Stimulated activated CD8-positive, alpha-beta memory T cell treated with anti-CD3 and anti-CD28 coated beads, Interleukin-12 subunit alpha, Interleukin-12 subunit beta, amount 100 ng/mL, for 4 hours (primary cell): Measurements from ENCODE around the gene PER1.
A peak's percentile ranks its signal among the peaks of the same experiment; 100 is the strongest.

Experiments used
- DNase-seq: peaks from one replicate; pipeline ENCODE4 v3.0.0-alpha.2; 2020; ENCODE audit warnings: low read depth

Gene PER1

DNA sequence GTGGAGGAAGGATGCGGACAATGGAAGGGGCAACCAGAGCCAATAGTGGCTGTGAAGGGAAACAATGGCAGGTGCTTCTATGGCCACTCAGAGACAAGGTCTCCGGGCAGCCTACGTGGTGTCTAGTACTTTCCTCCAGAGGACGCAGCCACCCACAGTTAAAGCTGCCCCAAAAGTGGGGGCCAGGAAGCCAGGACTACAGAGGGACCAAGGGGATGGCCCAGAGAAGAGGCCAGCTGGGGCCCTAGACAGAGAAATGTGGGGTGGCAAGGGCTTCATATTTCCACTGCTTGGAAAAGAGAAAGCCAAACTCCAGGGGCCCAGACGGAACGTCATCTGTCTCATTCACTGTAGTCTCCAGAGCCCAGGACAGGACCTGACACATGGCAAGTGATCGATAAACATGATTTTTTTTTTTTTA is 837 bp upstream of the PER1 start:
- DNase-seq, result no peak

DNA sequence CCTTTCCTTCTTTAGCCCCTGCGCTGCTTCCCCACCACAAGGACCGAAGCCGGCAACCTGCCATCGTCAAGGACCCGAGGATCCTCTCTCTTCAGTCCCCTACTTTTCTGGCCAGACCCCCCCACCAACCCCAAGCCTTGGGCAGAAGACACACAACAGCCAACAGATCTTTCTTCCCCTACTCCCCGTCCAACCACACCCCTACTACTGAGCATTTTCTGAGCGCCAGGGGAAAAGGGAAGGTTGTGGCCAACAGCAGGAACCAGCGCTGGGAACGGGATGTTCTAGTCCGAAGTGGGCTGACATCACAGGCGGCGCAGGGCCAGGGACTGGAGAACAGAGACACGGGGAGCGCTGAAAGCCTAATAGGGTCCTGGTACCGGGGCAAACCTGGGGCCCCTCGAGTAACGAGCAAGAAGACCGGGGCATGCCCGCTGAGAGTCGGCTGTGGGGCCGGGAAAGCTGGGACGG is 528 bp downstream of the PER1 start:
- DNase-seq, result no peak

DNA sequence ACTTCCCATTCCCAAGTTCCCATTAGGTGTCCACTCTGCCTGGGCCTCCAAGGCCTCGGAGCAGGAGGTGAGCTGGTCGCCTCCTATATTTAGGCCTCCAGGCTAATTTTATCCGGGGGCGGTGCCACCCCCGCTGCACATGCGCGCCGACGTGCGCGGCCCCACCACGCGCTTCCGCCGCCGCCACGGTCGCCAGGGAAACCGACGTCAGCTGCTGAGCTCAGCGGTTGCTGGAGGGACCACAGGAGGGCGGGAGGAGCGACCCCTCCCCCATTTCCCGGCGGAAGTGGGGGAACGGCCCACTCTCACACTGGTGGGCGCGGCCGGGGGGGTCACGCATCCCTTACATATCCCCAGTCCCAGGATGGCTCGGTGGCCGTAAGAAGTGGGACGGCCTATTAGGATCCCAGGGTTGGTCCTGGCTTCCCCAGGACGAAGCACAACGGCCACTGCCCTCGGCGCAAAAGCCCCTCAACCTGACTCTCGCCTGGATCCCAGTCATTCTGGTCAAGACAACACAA is 1.0 kb downstream of the PER1 start:
- peak; percentile 88 for DNase-seq

DNA sequence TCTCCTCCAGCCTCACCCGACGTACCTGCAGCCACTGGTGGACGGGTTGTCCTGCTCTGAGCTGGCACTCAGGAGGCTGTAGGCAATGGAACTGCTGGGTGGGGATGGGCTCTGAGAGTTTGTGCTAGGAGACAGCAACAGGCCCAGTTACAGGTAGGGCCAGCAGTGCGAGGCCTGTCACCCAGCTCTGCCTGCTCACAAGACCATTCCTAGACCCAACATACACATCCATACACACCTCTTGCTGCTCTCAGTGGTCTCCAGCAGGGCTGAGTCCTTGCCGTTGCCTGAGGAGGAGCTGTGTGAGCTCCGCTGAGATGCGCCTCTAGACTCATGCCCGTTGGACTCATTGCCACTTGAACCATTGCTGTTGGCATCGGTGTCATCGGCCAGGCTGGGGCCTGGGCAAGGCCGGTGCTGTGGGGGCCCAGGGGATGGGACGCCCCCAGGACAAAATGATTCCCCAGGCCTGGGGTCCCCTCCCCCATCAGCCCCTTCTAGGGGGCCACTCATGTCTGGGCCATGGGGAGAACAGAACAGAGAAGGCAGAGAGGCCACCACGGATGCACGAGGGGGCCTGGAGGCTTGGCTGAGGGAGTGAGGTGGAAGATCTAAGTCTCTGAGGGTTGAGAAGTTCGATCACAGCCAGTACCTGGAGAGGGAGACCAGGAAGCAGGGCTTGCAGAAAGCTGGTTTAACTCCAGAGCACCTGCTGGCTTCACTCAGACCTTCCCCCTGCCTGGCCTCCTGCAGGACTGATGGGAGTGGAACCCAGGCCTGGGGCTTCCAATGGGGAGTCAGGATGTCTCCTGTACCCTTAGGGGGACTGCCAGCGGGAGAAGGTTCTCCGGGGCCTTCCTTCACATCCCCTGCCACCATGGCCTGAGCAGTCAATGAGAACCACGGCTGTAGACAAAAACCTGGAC is 1.7 kb downstream of the PER1 start:
- no peak for DNase-seq

DNA sequence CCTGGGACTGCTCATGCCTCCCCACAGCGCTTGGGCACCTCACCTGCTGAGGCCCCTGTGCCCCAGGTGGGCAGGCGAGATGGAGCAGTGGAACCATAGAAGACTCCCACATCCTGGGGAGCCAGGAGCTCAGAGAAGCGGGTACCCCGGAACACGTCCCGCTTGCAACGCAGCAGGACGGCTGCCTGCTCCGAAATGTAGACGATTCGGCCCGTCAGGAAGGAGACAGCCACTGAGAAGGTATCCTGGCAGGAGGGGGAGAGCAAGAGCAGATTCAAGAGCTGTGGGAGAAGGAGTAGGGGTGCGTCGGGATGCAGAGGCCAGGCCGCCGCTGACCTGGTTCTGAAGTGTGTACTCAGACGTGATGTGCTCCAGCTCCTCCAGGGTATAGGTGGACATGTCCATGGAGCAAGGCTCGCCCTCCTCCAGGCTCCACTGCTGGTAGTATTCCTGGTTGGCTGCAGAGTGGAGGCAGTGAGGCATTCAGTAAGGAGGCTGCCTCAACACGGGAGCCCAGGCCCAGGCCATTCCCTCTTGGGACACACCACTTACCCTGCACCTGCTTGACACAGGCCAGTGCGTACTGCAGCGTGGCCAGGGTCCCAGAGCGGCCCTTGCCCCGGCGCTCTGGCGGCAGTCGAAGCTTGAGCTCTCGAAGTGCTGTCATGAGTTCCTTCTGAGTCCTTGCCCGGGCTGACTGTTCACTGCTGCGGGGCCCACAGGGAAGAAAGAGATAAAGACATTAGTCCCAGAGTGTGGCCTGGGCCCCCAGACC is 2.6 kb downstream of the PER1 start:
- DNase-seq, result no peak

DNA sequence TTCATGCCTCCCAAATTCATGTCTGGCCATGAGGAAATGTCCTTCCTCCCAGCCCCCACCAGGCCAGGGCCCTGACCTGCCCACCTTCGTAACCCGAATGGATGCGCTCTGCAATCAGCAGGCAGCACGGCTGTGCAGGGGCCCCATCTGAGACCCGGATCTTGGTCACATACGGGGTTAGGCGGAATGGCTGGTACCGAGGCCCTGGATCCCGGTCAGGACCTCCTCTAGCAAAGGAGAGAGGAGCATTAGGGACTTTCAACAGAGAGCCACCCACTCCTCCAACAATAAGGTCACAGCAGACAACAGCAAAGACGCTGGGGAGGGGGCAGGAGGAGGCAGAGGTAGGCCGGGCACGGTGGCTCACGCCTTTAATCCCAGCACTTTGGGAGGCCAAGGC is 3.6 kb downstream of the PER1 start:
- no peak for DNase-seq

DNA sequence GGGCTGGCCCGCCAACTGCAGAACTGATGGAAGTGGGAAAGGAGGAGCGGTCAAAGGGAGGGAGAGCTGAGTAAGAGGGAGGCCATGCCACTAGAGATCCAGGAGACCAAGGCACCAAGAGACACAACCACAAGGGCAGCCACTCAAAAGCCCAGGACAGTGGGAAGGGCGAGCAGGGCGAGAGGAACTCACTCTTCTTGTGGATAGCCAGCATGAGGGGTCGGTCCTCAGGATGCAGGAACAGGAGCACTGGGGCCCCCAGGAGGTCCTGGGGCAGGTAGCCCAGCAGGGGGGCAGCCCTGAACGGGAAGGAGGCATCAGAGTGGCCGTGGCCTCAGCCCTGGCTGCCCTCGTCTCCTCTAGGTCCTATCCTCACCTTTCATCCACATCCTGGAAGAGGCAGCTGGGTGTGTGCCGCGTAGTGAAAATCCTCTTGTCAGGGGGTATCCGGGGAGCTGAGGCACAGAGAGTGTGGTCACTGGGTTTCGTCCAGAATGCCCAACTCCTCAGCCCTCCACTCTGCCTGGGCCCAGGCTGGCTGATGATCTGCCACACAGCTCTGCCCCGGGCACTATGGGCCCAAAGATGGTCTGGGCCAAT is 4.3 kb downstream of the PER1 start:
- DNase-seq, result no peak

DNA sequence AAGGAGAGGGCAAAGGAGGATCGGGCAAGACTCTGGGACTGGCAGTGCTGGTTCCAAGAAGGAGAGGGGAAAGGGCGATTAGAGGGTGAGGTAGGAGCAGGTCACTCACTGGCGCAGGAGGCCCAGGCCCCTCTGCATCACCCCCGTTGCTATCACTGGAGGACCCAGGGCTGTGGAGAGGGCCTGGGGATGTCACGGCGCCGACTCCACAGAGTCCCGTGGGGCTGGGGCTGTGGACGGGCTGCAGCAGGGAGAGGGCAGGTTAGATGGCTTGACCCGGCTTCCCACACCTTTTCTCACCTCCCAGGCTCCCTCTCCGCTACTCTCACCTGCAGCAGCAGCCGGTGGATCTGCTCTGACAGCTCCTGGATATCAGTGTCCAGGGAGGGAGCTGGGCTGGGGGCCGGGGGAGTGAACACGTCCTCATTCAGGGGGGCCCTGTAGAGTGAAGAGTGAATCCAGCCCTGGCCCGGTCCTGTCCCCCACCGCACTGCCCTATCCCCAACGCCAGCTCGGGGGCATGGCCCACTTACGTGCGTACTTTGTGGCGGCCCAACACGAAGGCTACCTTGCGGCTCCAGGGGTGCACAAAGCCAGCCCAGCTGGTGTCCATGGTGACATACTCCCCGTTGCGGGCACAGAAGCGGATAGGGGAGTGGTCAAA is 4.9 kb downstream of the PER1 start:
- DNase-seq, result no peak

DNA sequence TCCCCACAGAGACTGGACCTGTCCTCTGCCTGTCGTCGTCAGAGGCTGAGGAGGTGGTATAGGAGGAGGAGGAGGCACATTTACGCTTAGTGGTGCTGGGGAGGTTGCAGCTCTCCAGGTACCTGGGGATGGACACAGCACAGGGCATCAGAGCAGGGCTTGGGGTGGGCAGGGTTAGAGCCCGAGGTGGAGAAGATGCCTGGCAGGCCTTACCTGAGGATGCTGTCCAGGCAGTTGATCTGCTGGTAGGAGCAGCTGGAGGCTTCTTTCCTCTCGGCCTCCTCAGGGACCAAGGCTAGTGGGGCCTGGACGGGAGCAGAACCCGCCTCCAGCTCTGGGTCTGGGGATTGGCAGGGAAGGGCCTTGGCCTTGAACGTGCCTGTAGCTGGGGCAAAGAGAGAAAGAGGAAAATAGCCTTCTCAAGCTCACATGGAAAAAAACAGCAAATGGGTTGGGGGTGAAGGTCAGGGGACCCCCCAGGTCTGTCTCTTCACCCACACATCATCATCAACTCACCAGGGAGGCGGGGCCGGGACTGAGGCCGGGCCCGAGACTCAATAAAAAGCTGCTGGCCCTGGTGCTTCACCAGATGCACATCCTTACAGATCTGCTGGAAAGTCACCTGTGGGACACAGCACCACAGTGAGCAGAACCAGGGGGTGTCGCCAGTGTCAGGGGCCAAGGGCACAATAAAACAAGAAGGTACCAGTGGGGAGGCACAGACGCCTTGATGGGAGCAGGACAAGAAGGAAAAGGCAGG is 5.6 kb downstream of the PER1 start:
- DNase-seq, result no peak

DNA sequence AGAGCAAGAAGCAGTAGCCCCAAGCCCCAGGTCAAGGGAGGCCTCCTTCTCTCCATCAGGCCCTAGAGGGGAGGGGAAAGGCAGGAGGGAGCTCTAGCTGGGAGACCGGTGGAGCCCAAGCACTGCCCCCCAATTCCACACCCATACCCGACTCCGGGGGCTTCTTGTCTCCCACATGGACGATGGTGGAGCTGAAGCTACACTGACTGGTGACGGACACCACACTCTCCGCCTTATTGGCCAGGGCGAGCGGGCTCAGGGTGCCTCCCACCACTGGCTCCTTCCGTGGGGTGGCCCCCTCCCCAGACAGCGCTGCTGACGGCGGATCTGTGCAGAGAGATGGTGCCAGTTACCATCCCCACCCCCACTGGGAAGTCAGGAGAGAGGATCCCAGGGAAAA is 6.4 kb downstream of the PER1 start:
- no peak for DNase-seq

DNA sequence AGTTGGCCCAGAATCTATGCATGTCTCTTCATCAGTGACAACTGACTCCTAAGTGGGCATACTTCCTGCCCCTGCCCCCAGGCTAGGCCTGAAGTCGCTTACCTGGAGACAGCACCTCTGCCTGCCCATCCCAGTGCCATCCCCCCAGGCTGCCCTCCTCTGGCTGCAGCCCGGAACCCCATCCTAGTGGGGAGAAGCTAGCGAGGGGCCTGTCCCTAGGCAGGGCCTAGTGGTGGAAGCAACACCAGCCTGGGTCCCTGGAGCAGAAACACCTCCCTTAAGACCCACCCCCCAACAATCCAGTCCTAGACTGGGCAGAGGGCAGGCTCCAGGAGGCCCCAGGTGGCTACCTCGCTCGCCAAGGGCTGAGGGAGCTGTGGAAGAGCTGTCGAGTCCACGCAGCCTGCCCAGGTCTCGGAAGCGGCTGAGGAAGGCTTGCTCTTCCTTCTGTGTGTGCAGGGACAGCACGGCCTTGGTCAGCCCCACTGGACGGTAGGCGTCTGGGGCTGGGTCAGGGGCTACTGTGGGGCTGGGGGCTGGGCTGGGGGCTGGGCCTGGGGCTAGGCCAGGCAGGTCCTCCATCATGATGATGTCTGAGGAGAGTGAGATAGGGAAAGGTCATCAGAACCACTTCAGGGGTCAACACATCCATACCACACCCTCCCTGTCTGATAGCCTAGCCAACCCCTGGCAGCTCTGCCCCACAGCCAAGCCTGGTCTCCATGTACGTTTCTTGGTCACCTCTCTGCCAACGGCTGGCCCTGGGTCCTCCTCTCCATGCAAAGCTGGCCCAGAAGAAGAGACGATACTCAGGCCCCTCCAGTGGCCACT is 7.6 kb downstream of the PER1 start:
- no peak for DNase-seq

DNA sequence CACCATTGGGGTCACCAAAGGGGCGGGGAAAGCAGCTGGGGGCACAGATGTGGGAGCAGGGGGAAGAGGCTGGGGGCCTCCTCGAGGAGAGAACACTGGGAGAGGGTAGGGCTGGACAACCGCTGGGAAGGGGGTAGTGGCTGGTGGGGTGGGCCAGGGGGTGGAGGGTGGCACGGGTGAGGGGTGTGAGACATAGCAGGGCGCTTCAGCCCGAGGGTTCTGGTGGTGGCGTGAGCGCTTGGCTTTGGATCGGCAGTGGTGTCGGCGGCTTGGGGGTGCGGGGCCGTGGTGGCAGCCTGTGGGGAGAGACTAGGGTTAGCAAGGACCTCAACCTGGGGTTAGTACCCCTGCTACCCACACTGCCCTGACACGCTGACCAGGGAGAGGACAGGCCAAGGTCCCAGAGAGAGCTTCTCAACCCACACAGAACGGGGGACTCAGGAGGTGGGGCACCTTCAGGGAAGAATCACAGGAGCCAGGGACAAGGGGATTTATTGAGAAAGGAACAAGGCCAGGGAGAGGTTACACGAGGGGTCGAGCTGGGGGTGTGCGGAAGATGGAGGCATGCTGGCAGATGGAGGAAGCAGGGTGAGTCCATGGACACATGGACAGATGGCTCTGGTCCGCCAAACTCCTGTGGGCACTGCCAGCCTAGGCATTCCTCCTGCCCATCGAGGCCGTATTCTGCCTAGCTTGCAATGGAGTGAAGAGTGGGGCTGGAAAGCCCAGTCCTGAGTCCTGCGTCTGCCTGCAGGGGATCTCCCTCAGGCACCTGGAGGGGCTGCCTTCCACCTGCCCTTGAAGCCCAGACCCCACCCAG is 8.4 kb downstream of the PER1 start:
- no peak for DNase-seq

DNA sequence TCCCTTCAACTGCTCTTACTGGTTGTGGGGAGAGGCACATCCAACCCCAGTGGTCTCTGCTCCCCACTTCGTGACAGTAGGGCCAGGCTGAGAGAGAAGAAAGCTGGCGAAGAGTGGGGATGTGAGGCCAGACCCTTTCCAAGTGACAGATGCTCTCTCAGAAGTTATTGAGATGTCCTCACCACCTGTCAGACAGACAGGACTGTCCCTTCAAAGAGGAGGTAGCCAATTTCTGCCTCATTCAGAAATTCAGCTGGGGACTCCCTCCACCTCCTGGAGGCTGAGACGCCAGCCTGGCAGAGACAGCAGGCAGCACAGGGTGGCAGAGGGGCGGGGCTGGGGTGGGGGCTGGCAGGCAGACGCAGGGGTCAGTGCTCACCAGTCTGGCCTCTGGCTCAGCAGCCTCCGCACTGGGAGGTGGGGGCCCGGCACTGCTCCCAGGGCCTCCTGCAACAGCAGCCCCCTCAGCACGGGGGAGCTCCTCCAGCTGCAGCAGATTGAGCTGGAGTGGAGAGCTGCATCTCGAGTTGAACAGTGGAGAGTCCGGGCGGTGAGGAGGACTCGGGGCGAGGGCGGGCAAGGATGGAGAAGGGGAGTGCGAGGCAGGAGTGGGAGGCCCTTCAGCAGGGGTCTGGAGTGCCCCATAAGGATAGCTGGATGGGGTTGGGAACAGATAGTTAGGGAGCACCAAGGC is 9.2 kb downstream of the PER1 start:
- no peak for DNase-seq

DNA sequence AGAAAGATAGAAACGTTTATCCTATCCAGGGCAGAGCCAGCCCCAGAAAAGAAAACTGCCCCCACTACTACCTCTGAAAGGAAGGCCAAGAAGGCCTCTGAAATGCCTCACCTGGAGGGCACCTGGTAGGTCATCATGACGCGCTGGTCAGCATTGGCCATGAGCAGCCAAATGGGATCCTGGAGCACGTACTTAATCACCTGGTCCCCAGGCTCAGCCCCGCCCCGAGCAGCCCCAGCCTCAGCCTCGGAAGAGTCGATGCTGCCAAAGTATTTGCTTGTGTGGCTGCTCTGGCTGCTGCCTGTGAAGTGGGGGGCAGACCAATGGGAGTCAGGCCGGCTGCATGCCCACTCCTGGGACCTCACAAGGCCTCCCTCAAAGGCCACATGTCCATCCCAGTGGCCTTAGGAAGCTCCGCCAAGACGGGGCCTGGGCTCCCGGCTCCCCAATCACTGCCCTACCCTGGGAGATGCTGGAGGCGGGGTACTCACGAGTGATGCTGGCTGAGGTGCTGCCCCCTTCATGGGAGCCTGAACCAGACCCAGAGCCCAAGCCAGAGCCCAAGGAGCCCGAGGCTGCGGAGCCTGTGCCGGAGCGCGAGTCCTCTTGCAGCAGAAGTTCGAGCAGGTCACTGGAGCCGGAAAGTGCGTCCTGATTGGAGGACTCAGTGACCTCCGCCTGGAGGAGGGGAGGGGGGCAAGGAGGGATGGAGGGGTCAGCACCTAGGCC is 9.9 kb downstream of the PER1 start:
- DNase-seq, result no peak

DNA sequence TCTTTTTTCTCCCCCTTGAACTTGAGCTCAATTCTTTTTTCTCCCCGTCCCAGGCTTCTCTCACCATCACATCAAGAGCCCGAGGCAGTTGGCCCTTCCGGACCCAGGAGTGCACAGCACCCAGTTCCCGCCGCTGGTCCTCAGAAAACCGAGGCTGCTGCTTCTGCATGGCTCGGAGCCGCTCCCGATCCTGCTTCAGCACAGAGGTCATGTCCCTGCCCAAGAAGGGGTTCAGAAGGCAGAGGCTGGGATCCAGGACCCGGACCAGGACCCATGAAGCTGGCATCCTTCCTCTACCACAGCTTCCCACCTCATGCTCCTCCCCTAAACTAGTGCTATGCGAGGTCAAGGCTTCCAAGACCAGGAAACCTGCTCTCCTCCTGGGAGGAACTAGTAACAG is 10.5 kb downstream of the PER1 start:
- no peak for DNase-seq

DNA sequence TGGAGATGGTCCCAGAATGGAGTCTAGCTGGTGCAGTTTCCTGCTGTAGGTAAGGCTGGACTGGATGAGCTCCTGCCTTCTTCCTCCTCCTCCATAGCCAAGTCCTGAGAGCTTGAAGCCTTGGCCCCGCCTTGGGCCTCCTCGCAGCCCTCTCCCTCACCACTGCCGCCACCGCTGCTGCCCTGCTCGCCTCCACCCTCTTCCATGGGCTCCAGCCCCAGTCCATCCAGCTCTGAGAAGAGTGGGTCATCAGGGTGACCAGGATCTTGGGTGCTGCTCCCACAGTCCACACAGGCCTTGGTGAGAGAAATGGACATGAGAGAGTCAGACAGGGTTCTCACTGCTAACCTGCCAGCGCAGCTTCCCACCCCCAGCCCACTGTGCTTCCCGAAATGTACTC is 11.2 kb downstream of the PER1 start:
- DNase-seq, result no peak

DNA sequence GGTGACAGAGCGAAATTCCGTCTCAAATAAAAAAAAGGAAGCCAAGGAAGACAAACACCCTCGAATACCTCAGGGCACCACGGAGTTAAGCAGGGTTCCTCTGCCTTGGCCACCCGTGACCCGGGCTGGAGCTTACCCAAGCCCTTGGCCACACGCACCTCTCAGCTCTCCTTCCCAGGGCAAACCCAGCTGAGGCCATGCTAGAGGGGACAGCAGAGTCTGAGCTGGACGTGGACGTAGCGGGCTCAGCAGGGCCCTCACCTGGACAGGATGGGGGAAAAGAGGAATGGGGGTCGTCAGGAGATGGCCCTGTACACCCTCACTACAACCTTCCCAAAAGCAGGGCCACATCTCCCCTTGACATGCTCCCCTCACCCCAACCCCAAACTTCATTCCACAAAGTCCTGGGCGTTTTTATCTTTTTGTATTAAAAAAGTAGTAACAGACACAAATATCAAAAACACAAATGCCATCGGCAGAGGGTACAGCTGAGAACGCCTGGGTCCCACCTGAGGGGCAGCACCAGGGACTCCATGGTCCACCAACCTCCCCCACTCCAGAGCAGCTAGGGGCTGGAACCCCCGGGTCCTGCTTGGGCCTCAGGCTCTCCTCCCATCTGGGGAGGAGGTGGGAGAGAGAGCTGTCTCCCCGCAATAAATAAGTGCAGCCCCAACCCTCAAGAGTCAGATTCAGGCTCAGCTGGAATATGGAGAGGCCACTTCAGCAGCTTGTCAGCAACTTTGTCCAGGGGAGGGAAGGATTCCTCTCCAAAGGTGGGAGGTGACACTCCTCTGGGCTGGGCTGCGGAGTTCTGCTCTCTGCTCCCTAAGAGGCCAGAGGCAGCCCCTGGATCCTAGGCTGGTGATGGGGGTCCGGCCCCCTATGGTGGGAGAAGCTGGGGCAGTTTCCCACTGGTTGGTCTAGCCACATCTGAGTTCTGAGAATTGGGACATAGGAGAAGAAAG is 11.9 kb downstream of the PER1 start:
- no peak for DNase-seq
